DOHH2 (cell line): ENCODE measurements around the gene AK9.

ENCODE experiments used
- H3F3A ChIP-seq: fragments of 200-600 bp; sonication (generic), shearing (Covaris generic); 2 replicates; pipeline ENCODE4 v1.6.0; 2016; ENCODE audit warnings: antibody characterized with exemption, mild to moderate bottlenecking; ENCODE audit not compliant: control insufficient read depth, insufficient read depth
- H3K27ac ChIP-seq: fragments of 200-600 bp; sonication (generic); 2 replicates; pipeline ENCODE4 v1.5.1; 2014; ENCODE audit warnings: low read depth, mild to moderate bottlenecking, low read length, moderate library complexity
- H3K27me3 ChIP-seq: fragments of 200-600 bp; sonication (generic); 2 replicates; pipeline ENCODE4 v1.6.1; 2014; ENCODE audit warnings: mild to moderate bottlenecking, low read length, mixed read lengths; ENCODE audit not compliant: control insufficient read depth
- H3K36me3 ChIP-seq: fragments of 200-600 bp; sonication (generic); 2 replicates; pipeline ENCODE4 v1.6.1; 2014; ENCODE audit warnings: mild to moderate bottlenecking, low read length, moderate library complexity, mixed read lengths; ENCODE audit not compliant: control insufficient read depth
- H3K4me1 ChIP-seq: fragments of 200-600 bp; sonication (generic); 2 replicates; pipeline ENCODE4 v1.6.1; 2014; ENCODE audit warnings: mild to moderate bottlenecking, low read length, mixed read lengths; ENCODE audit not compliant: control insufficient read depth
- H3K4me2 ChIP-seq: fragments of 200-600 bp; sonication (generic); 2 replicates; pipeline ENCODE4 v1.6.0; 2014; ENCODE audit warnings: mild to moderate bottlenecking, low read length, moderate library complexity
- H3K4me3 ChIP-seq: fragments of 200-600 bp; sonication (generic); 2 replicates; pipeline ENCODE4 v1.5.1; 2014; ENCODE audit warnings: mild to moderate bottlenecking, low read length, mixed read lengths
- H3K79me2 ChIP-seq: fragments of 200-600 bp; sonication (generic); 2 replicates; pipeline ENCODE4 v1.6.1; 2014; ENCODE audit warnings: mild to moderate bottlenecking, low read length, mixed read lengths; ENCODE audit not compliant: control insufficient read depth
- H3K9me2 ChIP-seq: fragments of 200-600 bp; sonication (generic); replicated peaks from 2 replicates; pipeline ENCODE4 v1.6.1; 2014; ENCODE audit warnings: mild to moderate bottlenecking, low read length, mixed read lengths; ENCODE audit not compliant: control insufficient read depth
- H3K9me3 ChIP-seq: fragments of 200-600 bp; sonication (generic); 2 replicates; pipeline ENCODE4 v1.6.1; 2014; ENCODE audit warnings: antibody characterized with exemption, low read length, mixed read lengths; ENCODE audit not compliant: control insufficient read depth, insufficient read depth
- H4K20me1 ChIP-seq: fragments of 200-600 bp; sonication (generic); 2 replicates; pipeline ENCODE4 v1.6.0; 2014; ENCODE audit warnings: low read depth, mild to moderate bottlenecking, antibody characterized with exemption, low read length, moderate library complexity; ENCODE audit not compliant: control insufficient read depth, insufficient read depth
- EZH2phosphoT487 ChIP-seq: fragments of 200-600 bp; sonication (generic); IDR thresholded peaks from 2 replicates; pipeline ENCODE4 v1.6.1; 2017; ENCODE audit warnings: borderline replicate concordance, mild to moderate bottlenecking, antibody characterized with exemption, low read length, moderate library complexity, mixed read lengths
- TF ChIP-seq, protein P1 (sequence below): fragments of 200-600 bp; sonication (generic); IDR thresholded peaks from one replicate; pipeline ENCODE4 v1.5.1; 2014; ENCODE audit warnings: antibody characterized with exemption, mild to moderate bottlenecking, low read depth, low read length; ENCODE audit not compliant: poor library complexity, severe bottlenecking

AK9 gene

DNA sequence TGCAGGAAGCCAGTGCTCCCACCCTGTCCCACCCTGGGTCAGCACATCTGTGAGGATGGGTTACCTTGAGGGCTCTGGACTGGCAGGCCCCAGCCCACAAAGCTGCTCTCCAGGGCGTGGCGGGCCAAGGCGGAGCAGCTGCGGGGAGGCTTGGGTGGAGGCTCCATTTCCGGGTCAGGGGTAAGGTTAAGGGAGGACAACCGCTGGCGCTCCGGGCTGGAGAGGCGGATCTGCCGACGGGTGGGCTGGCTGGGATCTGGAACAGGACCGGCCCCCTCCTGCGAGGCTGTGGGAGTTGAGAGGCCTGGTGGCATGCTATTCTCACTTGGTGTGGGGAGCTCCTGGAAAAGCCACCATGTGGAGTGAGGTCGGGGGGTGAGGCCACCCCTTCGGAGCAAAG, 244.9 kb downstream of the AK9 start:
- peaks cover 38% of the 10 kb centered on the region for H3K4me1 ChIP-seq
- no peak for TF ChIP-seq EZH2phosphoT487
- TF ChIP-seq, protein P1, sequence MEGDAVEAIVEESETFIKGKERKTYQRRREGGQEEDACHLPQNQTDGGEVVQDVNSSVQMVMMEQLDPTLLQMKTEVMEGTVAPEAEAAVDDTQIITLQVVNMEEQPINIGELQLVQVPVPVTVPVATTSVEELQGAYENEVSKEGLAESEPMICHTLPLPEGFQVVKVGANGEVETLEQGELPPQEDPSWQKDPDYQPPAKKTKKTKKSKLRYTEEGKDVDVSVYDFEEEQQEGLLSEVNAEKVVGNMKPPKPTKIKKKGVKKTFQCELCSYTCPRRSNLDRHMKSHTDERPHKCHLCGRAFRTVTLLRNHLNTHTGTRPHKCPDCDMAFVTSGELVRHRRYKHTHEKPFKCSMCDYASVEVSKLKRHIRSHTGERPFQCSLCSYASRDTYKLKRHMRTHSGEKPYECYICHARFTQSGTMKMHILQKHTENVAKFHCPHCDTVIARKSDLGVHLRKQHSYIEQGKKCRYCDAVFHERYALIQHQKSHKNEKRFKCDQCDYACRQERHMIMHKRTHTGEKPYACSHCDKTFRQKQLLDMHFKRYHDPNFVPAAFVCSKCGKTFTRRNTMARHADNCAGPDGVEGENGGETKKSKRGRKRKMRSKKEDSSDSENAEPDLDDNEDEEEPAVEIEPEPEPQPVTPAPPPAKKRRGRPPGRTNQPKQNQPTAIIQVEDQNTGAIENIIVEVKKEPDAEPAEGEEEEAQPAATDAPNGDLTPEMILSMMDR: no peak
- peaks cover 68% of the 10 kb centered on the region for H3K36me3 ChIP-seq
- H3K27ac ChIP-seq: no peak overlapping the region
- no peaks in the 10 kb centered on the region for H3F3A ChIP-seq
- H3K79me2 ChIP-seq: peaks cover 15% of the 10 kb centered on the region
- H3K4me3 ChIP-seq: no peak overlapping the region
- no peaks in the 10 kb centered on the region for H3K9me3 ChIP-seq
- no peaks in the 10 kb centered on the region for H3K27me3 ChIP-seq
- H3K4me2 ChIP-seq: no peak overlapping the region
- peaks cover 3% of the 10 kb centered on the region for H4K20me1 ChIP-seq
- H3K9me2 ChIP-seq: no peaks in the 10 kb centered on the region

DNA sequence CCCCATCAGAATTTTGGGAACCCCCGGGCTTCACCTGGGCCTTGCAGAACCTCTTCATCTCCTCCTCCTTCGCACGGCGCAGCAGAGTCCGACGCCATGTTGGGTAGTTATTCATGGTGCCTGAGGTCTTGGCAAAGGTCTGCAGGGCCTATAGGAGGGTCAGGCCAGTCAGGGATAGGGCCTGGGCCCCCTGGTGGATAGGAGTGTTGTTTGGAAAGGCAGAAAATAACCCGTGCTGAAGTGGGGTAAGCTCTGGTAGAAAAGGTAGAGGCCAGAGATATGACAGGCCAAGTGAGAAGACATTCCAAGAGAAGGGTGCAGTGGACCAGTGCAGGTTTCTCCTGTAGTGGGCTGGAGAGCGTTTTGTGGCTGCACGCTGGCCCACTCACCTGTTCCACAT, 245.6 kb downstream of the AK9 start:
- peaks cover 18% of the 10 kb centered on the region for H3K79me2 ChIP-seq
- H3K4me2 ChIP-seq: no peak overlapping the region
- H3K4me3 ChIP-seq: no peak overlapping the region
- no peak overlapping the region for H3K27ac ChIP-seq
- no peaks in the 10 kb centered on the region for H3K27me3 ChIP-seq
- TF ChIP-seq, protein P1: no peak
- TF ChIP-seq EZH2phosphoT487: no peak
- H3F3A ChIP-seq: no peaks in the 10 kb centered on the region
- peaks cover 33% of the 10 kb centered on the region for H3K4me1 ChIP-seq
- no peaks in the 10 kb centered on the region for H3K9me2 ChIP-seq
- peaks cover 3% of the 10 kb centered on the region for H4K20me1 ChIP-seq
- H3K9me3 ChIP-seq: no peaks in the 10 kb centered on the region
- H3K36me3 ChIP-seq: peaks cover 66% of the 10 kb centered on the region

DNA sequence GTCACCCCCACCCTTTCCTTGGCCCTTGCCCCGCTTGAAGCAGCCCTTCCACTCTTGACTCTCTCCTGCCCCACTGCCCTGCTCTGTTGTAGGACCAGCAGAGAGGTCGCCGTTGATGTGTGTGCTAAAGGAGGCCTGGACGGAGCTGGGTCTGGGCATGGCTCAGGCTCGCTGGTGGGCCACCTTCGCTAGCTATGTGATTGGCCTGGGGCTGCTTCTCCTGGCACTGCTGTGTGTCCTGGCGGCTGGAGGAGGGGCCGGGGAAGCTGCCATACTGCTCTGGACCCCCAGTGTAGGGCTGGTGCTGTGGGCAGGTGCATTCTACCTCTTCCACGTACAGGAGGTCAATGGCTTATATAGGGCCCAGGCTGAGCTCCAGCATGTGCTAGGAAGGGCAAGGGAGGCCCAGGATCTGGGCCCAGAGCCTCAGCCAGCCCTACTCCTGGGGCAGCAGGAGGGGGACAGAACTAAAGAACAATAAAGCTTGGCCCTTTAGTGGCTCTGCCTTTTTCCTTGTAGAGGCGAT, 247.5 kb downstream of the AK9 start:
- H3K27ac ChIP-seq: no peak overlapping the region
- TF ChIP-seq, protein P1: no peak
- no peak for TF ChIP-seq EZH2phosphoT487
- H3K79me2 ChIP-seq: peaks cover 18% of the 10 kb centered on the region
- peaks cover 3% of the 10 kb centered on the region for H4K20me1 ChIP-seq
- no peak overlapping the region for H3K4me2 ChIP-seq
- no peak overlapping the region for H3K4me3 ChIP-seq
- H3K27me3 ChIP-seq: no peaks in the 10 kb centered on the region
- no peaks in the 10 kb centered on the region for H3K9me3 ChIP-seq
- H3K36me3 ChIP-seq: peaks cover 61% of the 10 kb centered on the region
- peaks cover 27% of the 10 kb centered on the region for H3K4me1 ChIP-seq
- H3K9me2 ChIP-seq: no peaks in the 10 kb centered on the region
- no peaks in the 10 kb centered on the region for H3F3A ChIP-seq
